ENCODE data around the gene SAG. TPM values are rescaled to one million over a fixed set of nuclear protein-coding genes. Genes with fewer than 3 reads are reported as not detected.

SAG gene
- total and polyA plus RNA-seq, 3 donors from 2014 or later, result 5.1 to 25.6 (median 10.2) TPM

- Histone ChIP-seq H3K9me3 (no peaks in the 10 kb centered on the region), H3K4me1 (no peaks in the 10 kb centered on the region), H3K4me3 (no peak overlapping the region), H3K36me3 (ENCODE audit: low read depth, missing control alignments) (no peaks in the 10 kb centered on the region), H3K27ac (no peak overlapping the region), H3K27me3 (no peaks in the 10 kb centered on the region)
- no peak for DNase-seq
- WGBS, 2 donors, result 67 to 68% methylated on average over 3 of the region's 3 CpGs
- TF ChIP-seq POLR2A (IDR thresholded peaks at IDR 0.05) (no peak), CTCF (IDR thresholded peaks at IDR 0.05) (no peak)
- intact Hi-C loops (cut with DNase I; ENCODE audit: low total_unique reads), result no loop called here
These were observed 31.8 kb downstream of the SAG start for GRCh38 chr2:233339427-233339826.

- Histone ChIP-seq H3K4me1 (no peaks in the 10 kb centered on the region), H3K27me3 (no peaks in the 10 kb centered on the region), H3K4me3 (no peak overlapping the region), H3K9me3 (no peaks in the 10 kb centered on the region), H3K36me3 (ENCODE audit: low read depth, missing control alignments) (no peaks in the 10 kb centered on the region), H3K27ac (no peak overlapping the region)
- WGBS, 2 donors, result 91 to 98% methylated on average over 3 of the region's 3 CpGs
- intact Hi-C loops (cut with DNase I; ENCODE audit: low total_unique reads), result no loop called here
- DNase-seq, result no peak
- TF ChIP-seq CTCF (IDR thresholded peaks at IDR 0.05), result no peak
- no peak for TF ChIP-seq POLR2A (IDR thresholded peaks at IDR 0.05)
These were observed 33.7 kb downstream of the SAG start for GRCh38 chr2:233341296-233341695.

- no peak for DNase-seq
These were observed 34.7 kb downstream of the SAG start for GRCh38 chr2:233342301-233342700.

GRCh38 chr2:233343171-233343705 lies 35.6 kb downstream of the SAG start:
- intact Hi-C loops (cut with DNase I; ENCODE audit: low total_unique reads), result no loop called here
- no peaks in the 10 kb centered on the region for H3K36me3 ChIP-seq (ENCODE audit: low read depth, missing control alignments)
- no peaks in the 10 kb centered on the region for H3K9me3 ChIP-seq
- H3K4me1 ChIP-seq, result no peaks in the 10 kb centered on the region
- H3K27me3 ChIP-seq, result no peaks in the 10 kb centered on the region
- H3K27ac ChIP-seq, result no peak overlapping the region
- TF ChIP-seq POLR2A (IDR thresholded peaks at IDR 0.05) (no peak), CTCF (IDR thresholded peaks at IDR 0.05) (no peak)
- no peak for DNase-seq
- no peak overlapping the region for H3K4me3 ChIP-seq
- WGBS, 2 donors, result 93% methylated on average over 15 of the region's 15 CpGs

More at GRCh38 chr2:233342301-233342700, 34.7 kb downstream of the SAG start:
- Histone ChIP-seq H3K9me3 (no peaks in the 10 kb centered on the region), H3K27me3 (no peaks in the 10 kb centered on the region), H3K27ac (no peak overlapping the region), H3K4me1 (no peaks in the 10 kb centered on the region), H3K4me3 (no peak overlapping the region), H3K36me3 (ENCODE audit: low read depth, missing control alignments) (no peaks in the 10 kb centered on the region)
- 83 to 87% methylated on average over 5 of the region's 5 CpGs for WGBS, 2 donors
- TF ChIP-seq CTCF (IDR thresholded peaks at IDR 0.05) (no peak), POLR2A (IDR thresholded peaks at IDR 0.05) (no peak)
- intact Hi-C loops (cut with DNase I; ENCODE audit: low total_unique reads), result no loop called here

DNA sequence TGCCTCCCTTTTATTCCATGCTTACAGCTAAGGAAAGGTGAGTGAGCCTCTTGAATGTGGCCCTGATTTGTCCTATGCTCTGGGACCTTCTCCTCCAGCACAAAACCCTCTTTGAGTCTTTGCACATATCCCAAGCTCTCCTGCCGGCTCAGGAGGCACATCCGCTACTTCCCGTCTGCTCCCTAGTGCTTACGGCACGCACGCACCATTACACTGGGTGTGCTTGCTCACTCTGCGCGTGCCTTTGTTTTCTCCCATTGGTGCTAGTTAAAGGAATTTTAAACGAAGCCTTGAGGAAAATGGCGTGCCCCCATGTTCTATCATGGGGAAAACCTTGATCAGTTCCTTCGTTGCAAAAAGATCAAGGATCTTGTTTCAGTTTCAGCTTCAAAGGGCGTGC lies 38.8 kb downstream of the SAG start:
- H3K36me3 ChIP-seq (ENCODE audit: low read depth, missing control alignments), result no peaks in the 10 kb centered on the region
- no peak overlapping the region for H3K27ac ChIP-seq
- DNase-seq, result no peak
- no peaks in the 10 kb centered on the region for H3K9me3 ChIP-seq
- intact Hi-C loops (cut with DNase I; ENCODE audit: low total_unique reads), result no loop called here
- TF ChIP-seq POLR2A (IDR thresholded peaks at IDR 0.05) (no peak), CTCF (IDR thresholded peaks at IDR 0.05) (no peak)
- H3K27me3 ChIP-seq, result no peaks in the 10 kb centered on the region
- no peak overlapping the region for H3K4me3 ChIP-seq
- H3K4me1 ChIP-seq, result peaks cover 3% of the 10 kb centered on the region
- WGBS, 2 donors, result 91 to 93% methylated on average over 12 of the region's 12 CpGs

Data from testis (tissue), 3 donors.